ENCODE data around the gene KRTAP5-7.
"Not testable (repeated sequence)": the region's sequence is repeated elsewhere in the genome, so short reads cannot be mapped to it uniquely, and the experiment has no call there.

Gene KRTAP5-7

DNA sequence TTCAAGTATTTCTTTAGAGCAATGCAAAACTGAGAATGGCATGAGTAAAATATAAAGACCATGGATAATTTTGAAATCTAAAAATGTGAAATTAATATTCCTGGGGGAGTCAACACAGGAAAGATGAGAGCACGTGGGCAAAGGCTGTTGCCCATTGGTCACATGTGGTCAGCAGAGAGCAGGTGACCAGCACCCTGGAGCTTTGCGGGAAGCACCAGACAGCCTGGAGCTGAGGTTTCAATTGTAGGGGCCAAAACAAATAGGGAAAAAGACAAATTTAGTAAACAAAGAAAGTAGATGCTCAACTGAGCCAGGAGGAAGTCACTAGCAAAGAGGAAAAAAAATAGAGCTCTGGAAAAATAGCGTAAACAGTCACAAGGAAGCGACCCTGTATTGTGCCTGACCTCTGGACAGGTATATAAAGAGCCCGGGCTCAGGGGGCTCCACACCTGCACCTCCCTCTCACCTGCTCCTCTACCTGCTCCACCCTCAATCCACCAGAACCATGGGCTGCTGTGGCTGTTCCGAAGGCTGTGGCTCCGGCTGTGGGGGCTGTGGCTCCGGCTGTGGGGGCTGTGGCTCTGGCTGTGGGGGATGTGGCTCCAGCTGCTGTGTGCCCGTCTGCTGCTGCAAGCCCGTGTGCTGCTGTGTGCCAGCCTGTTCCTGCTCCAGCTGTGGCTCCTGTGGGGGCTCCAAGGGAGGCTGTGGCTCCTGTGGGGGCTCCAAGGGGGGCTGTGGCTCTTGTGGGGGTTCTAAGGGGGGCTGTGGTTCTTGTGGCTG, at the start of gene KRTAP5-7:
KRTAP5-7 (plus strand) TSS at position 472 of the 780 bp plus-strand sequence; CDS start at position 506, 34 bp downstream.
- not testable (repeated sequence) for DNase-seq

- no peak for DNase-seq
Observed at GRCh38 chr11:71477641-71478527, 49.2 kb upstream of the KRTAP5-7 start.

DNA sequence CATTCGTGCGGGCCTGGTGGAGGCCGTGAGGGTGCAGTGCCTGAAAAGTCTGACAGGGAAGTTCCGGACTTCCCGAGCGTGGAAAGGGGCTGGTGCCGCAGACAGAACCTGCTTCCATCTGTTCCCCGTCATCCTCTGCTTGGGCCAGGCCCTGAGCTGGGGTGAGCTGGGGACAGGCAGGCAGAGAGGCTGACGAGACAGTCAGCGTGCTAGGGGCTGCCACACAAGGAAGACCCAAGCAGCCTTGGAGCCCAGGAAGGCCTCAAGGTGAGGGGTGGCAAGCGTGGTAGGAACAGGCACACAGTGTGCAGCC, 48.6 kb upstream of the KRTAP5-7 start:
- no peak for DNase-seq

- no peak for DNase-seq
Observed at GRCh38 chr11:71481101-71481960, 45.7 kb upstream of the KRTAP5-7 start.

- DNase-seq, result no peak
Observed at GRCh38 chr11:71482216-71482615, 44.9 kb upstream of the KRTAP5-7 start.

DNA sequence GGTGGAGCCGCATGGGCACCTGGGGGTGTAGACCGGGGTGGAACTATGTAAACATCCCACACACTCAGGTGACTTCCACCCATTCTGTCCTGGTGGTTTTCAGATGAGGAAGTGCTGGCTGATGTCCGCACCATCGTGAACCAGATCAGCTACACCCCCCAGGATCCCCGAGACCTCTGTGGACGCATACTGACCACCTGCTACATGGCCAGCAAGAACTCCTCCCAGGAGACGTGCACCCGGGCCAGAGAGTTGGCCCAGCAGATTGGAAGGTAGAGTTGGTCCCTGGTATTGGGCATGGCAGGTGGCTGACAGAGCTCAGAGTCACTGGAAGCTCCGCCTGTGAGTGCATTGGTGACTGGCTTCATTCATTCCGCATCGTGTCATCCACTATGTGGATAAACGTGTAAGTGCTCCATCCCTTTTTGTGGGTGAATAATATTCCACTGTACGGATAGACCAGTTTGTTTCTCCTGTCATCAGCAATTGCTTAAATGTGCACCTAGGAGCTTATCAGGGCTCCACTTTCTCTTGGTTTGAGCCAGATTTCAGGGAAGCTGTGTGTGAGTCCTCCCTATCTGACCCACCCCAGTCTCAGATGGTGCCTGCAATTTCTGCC, 44.2 kb upstream of the KRTAP5-7 start:
- DNase-seq, result no peak

DNA sequence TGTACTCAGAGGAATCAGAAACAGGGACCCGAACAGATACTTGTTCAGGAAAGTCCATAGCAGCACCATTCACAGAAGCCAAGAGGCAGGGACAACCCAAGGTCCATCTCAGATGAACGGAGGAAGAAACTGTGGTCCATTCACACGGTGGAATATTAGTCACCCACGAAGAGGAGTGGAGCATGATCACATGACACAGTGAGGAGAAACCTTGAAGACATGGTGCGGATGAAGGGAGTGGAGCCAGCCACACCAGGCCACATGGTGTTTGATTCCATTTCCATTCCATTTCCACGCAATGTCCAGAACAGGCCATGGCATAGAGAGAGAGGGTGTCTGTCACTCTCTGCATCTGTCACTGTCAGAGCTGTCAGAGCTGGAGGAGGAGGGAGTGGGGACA, 43.4 kb upstream of the KRTAP5-7 start:
- no peak for DNase-seq

DNA sequence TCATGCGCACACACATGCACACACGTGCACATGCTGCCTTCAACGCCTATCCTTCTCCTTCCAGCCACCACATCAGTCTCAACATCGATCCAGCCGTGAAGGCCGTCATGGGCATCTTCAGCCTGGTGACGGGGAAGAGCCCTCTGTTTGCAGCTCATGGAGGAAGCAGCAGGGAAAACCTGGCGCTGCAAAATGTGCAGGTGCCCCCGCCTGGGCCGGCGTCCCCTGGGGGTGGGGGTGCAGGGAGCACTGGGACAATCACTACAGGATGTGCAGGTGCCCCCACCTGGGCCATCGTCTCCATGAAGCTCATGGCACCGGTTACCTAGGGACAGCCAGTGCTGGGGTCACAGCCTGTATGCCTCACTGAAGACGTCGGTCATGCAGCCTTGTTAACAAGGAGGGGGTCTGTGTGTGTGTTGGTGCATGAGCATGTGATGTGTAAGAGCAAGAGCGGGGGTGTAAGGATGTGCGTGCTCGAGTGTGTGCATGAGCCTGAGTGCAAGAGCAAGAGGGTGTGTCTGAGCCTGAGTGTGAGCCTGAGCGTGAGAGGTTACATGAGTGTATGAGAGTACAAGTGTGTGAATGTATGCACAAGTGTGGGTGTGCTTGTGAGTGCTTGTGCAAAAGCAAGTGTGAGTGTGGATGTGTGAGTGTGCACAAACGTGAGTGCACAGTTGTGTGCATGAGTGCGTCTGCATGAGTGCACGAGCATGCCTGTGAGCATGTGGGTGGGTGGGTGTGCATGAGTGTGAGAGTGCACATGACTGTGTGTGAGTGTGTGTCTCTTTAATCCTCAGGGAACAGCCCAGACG, 42.6 kb upstream of the KRTAP5-7 start:
- no peak for DNase-seq

- no peak for DNase-seq
Observed at GRCh38 chr11:71485063-71485399, 42.0 kb upstream of the KRTAP5-7 start.

GRCh38 chr11:71485466-71485865, 41.6 kb upstream of the KRTAP5-7 start:
- DNase-seq, result no peak

- no peak for DNase-seq
Observed at GRCh38 chr11:71486320-71486719, 40.7 kb upstream of the KRTAP5-7 start.

DNA sequence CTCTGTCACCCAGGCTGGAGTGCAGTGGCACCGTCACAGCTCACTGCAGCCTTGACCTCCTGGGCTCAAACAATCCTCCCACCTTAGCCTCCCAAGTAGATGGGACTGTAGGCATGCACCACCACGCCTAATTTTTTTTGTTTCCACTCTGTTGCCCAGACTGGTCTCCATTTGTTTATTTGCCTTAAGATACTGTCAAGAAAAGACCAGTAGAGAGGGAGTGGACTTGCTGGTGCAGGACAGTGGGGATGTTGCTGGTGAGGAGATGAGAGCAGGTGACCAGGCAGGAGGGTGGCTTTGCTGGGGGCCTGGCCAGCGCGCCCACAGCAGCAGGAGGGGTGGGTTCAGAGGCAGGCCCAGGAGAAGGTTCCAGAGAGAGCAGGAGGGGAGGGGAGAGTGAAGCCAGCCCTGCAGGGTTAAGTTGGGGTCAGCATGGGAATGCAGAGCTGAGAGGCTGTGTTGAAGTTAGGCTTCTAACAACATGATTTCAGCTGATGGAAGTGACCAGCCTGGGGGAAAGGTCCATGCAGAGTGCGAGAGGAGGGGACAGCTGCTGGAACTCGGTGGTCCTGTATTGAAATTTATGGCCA, 38.3 kb upstream of the KRTAP5-7 start:
- no peak for DNase-seq

DNA sequence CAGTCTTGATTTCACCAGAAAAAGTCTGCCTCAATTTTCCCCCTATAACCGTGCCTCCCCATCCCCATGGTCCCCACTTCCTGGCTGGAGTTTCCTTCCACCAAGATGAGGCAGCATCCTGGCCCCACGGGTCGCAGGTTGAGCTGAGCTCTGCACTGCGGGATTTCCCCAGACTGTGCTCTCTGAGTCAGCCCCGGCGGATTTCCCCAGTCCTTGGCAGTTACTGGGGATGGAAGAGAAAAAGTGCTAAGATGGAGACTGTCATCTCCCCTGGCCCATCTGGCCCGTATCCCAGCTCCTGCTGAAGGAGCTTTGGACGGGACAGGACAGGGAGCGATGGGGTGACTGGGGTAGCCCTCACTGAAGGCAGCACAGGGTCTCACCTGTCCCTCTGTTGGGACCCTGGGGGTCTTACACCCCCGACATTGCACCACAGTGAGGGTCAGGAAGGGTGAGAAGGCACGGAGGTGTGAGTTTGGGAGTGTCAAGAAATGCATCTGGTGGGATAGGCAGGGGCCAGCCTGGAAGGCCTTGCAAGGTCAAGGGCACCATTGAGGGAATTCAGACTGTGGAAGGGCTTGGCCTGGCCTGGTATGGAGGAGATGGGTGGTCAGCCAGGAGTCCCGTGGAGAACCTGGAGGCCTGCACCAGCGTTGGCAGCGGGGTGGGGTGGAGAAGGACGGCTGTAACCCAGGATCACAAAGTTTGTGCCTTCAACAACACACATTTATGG, 37.6 kb upstream of the KRTAP5-7 start:
- DNase-seq, result no peak

DNA sequence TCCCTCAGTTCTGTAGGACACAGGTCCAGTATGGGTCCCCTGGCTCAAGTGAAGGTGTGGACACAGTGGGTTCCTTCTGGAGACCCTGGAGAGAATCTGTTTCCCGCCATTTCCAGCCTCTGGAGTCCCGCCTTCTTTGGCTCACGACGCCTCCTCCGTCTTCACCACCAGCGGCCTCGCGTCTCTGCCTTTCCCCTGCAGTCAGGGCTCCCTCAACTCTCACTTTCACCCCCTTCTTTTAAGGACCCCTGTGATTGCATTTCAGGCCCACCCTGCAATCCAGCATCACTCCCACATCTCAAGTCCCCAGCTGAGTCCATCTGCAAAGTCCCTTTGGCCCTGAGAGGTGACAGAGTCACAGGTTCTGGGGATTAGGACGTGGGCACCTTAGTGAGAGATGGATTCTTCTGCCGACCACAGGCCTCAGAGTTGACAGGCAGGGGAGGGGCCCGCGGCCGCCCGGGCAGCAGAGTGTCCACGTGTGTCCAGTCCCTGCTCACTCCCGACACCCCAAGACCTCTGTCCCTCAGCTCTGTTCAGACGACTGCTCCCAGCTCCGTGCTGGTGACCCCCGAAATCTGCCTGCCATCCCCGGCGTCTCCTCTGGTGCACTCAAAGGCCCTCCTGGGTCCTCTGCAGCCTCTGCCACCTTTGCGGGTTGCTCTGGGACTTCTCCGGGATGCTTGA, 36.9 kb upstream of the KRTAP5-7 start:
- no peak for DNase-seq

- DNase-seq, result no peak
Observed at GRCh38 chr11:71490731-71491390, 36.2 kb upstream of the KRTAP5-7 start.

DNA sequence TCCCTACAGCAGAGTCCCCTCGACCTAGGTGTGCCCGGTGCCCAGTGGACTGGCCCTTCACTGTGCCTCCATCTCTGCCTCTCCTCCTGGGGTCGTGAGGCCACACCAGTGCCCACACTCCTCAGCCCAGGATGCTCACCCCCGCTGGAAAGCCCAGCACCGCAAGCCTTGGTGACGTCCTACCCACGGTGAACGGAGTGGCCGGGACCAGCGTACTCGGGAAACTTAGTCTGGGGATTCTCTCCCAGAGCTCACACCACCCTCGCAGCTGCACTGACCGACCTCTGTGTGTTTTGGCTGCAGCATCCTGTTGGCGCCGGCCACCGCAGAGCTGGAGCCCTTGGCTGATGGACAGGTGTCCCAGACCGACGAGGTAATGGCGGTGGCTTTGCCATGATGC, 35.5 kb upstream of the KRTAP5-7 start:
- no peak for DNase-seq

DNA sequence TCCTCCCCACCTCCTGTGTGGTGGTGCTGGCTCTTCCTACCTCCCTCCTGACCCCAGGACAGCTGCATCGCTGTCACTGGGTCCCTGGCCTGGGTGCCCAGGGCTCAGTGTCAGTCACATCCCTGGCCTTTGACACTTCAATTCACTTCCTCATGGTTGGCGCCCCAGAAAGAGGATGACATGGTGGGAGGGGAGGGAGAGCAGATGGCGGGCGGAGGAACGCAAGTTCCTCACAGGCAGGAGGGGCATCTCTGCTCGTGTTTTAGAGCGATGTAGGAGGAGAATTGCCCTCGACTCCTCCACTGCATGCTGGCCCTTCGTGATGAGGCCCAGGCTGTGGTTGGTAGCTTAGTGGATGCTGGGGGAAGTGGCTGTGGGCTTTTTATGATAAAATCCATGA, 35.1 kb upstream of the KRTAP5-7 start:
- DNase-seq, result no peak

GRCh38 chr11:71495286-71496230, 31.5 kb upstream of the KRTAP5-7 start:
- no peak for DNase-seq
